ENCODE data around the gene PEX10.
"Not testable (repeated sequence)": the region's sequence is repeated elsewhere in the genome, so short reads cannot be mapped to it uniquely, and the experiment has no call there.

The PEX10 gene

GRCh38 chr1:2412395-2412772 is at the start of gene PEX10:
Gene PEX10 (minus strand): TSS chr1:2412564. CDS start chr1:2412502, 62 bp downstream.
- peak; percentile 97 for FAIRE-seq
- DNase-seq (ENCODE audit: low spot score), result peak; percentile 97

DNA sequence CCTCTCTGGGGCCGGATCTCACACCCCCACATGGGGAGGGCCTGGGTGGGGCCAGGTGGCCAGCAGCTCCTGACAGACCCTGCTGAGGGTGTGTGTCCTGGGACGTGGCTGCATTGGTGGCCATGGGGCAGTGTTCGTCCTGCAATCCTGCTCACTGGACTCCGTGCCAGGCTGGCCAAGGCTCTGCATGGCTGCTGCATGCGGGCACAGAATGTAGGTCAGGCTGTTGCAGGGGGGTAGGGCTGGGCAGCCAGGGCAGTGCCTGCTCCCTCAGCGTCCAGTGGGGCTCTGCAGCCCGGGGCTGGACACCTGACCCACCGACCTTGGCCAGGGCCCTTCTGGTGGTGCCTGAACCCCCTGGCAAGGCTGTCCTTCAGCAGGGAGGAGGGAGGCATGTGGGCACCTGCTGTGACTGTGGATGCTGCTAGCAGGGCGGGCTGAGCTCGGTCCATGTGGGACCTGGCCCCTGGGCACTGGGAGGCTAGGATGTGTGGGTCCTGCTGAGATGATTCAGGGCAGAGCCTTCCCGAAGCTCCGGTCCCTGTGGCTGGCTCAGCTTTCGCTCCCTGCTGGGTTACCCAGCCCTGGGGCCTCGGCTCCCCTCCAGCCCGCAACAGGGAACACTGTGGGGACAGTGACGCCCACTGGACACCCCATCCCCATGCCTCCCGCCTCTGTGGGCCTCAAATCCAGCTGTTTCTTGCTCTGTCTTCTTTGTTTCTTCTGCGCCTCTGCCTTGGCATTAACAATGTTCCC is 48.8 kb upstream of the PEX10 start:
- FAIRE-seq (no peak), DNase-seq (ENCODE audit: low spot score) (no peak)

- no peak for FAIRE-seq
These were observed 47.8 kb upstream of the PEX10 start for GRCh38 chr1:2460203-2460602.

GRCh38 chr1:2459757-2460156 is 47.4 kb upstream of the PEX10 start:
- DNase-seq (ENCODE audit: low spot score) (no peak), FAIRE-seq (no peak)

More at GRCh38 chr1:2460203-2460602, 47.8 kb upstream of the PEX10 start:
- no peak for DNase-seq (ENCODE audit: low spot score)

DNA sequence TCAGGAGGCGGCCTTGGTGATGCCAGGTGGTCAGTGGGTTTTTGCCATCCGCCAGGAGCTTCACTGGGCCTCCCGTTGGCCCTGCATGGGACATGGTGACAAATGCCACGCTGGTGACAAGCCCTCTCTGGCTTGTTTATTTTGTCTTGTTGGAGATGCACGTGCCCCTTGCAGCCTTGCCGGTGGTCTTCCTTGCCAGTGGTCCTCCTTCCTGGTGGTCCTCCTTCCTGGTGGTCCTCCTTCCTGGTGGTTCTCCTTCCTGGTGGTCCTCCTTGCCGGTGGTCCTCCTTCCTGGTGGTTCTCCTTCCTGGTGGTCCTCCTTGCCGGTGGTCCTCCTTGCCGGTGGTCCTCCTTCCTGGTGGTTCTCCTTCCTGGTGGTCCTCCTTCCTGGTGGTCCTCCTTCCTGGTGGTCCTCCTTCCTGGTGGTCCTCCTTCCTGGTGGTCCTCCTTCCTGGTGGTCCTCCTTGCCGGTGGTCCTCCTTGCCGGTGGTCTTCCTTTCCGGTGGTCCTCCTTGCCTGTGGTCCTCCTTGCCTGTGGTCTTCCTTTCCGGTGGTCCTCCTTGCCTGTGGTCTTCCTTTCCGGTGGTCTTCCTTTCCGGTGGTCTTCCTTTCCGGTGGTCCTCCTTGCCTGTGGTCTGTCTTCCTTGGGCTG is 46.9 kb upstream of the PEX10 start:
- not testable (repeated sequence) for FAIRE-seq; DNase-seq (ENCODE audit: low spot score)

GRCh38 chr1:2458687-2459086 is 46.3 kb upstream of the PEX10 start:
- FAIRE-seq (no peak), DNase-seq (ENCODE audit: low spot score) (no peak)

GRCh38 chr1:2457444-2457843 is 45.1 kb upstream of the PEX10 start:
- DNase-seq (ENCODE audit: low spot score) (no peak), FAIRE-seq (no peak)

DNA sequence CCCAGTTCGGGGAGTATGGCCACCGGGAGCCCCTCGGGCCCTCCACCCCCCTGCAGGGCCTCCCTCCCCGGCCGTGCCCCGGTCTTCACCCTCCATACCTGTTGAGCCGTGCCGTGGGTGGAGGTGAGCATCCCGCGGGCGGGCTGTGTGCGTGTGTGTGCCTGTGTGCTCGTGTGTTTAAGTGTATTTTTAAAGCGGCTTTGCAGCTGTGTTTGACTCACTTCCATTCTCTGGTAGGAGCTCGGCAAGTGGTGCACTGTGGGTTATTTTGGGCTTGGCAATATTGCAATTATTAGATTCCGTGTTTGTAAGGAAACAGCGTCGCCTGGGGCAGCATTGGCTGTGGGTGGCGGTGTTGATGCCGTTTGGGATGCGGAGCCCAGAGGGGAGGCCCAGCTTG is 43.4 kb upstream of the PEX10 start:
- FAIRE-seq, result no peak
- no peak for DNase-seq (ENCODE audit: low spot score)

GRCh38 chr1:2454227-2454626 is 41.9 kb upstream of the PEX10 start:
- no peak for DNase-seq (ENCODE audit: low spot score)
- FAIRE-seq, result no peak

- FAIRE-seq (no peak), DNase-seq (ENCODE audit: low spot score) (no peak)
These were observed 40.6 kb upstream of the PEX10 start for GRCh38 chr1:2452932-2453315.

GRCh38 chr1:2452201-2452931 is 40.0 kb upstream of the PEX10 start:
- DNase-seq (ENCODE audit: low spot score) (peak; percentile 38), FAIRE-seq (no peak)

GRCh38 chr1:2451741-2452140 is 39.4 kb upstream of the PEX10 start:
- DNase-seq (ENCODE audit: low spot score), result peak; percentile 81
- FAIRE-seq, result peak; percentile 53

- DNase-seq (ENCODE audit: low spot score) (no peak), FAIRE-seq (no peak)
These were observed 37.5 kb upstream of the PEX10 start for GRCh38 chr1:2449636-2450454.

DNA sequence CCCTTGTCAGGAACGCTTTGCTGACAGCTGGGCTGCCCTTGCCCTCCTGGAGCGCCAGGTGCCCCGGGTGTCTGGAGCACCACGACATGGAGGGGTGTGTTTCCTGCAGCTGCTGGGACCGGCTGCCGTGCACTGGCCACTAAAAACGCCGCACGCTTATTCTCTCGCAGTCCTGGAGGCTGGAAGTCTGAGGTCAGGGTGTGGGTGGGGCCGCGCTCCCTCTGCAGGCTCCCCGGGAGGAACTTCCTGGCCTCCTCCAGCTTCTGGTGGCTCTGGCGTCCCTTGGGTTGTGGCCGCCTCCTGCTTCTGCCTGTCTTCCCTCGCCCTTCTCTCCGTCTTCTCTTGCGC is 35.7 kb upstream of the PEX10 start:
- FAIRE-seq (no peak), DNase-seq (ENCODE audit: low spot score) (no peak)

DNA sequence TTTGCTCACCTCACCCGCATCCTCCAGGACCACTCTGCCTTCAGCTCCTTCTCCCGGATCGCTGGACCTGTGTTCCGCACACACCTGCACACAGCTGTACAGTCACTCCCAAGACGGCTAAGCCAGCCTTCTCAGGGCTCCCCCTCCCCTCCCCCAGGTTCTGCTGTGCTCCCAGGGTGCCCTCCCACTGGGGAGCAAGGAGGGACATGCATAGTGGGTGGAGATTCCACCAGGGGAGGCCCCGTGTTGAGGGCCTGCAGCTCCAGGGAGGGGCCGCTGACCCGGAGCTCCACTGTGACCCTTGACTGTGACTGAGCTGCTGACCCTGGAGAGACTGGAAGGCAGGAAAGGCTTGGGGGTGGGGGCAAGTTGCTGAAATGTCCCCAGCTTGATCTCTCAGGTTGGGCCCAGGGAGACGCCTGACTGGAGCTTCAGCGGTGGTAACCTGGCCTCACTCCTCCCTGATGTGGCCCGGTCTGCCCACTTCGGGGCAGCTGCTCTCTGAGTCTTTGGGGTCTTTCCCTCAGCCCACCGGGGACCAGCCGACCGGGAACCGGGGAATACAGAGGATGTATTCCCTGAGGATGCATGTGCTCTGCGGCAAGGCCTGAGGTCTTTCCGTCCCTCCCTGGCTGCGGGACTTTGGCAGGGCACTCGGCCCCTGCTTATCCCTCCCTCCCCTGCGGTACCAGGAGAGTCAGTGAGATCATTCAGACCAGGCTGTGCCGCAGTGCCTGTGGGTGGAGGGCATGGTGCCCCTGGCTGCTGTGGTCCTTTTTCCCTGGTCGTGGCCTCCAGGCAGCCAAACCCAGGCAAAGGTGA is 35.1 kb upstream of the PEX10 start:
- FAIRE-seq, result no peak
- no peak for DNase-seq (ENCODE audit: low spot score)

DNA sequence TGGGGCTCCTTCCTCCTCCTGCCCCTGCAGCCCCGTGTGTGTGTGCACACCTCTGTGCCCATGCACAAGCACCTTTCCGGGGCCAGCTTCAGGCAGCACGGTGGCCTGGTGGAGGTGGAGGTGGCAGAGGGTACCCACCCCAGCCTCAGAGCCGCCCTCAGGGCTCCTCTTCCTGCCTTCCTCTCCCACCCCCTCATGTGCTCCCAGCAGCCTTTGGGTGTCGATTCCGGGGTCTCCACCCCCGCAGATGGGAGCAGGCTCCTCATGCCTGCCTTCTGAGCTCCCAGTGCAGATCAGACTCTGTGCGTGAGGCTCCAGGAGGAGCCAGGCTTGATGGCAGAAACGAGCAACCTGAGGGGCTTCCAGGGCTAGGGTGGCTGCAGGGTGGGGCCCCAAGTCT is 34.5 kb upstream of the PEX10 start:
- no peak for FAIRE-seq
- no peak for DNase-seq (ENCODE audit: low spot score)

GRCh38 chr1:2446394-2446793 is 34.0 kb upstream of the PEX10 start:
- DNase-seq (ENCODE audit: low spot score), result no peak
- no peak for FAIRE-seq

- DNase-seq (ENCODE audit: low spot score) (no peak), FAIRE-seq (no peak)
These were observed 33.5 kb upstream of the PEX10 start for GRCh38 chr1:2445823-2446215.

- DNase-seq (ENCODE audit: low spot score), result no peak
- FAIRE-seq, result no peak
These were observed 32.9 kb upstream of the PEX10 start for GRCh38 chr1:2445162-2445822.

- no peak for DNase-seq (ENCODE audit: low spot score)
- no peak for FAIRE-seq
These were observed 31.8 kb upstream of the PEX10 start for GRCh38 chr1:2444138-2444591.

All from urothelium cell line (cell line).